Body of pancreas (tissue), 4 donors: ENCODE measurements around the gene ZDHHC21. TPM values are rescaled to one million over a fixed set of nuclear protein-coding genes. Genes with fewer than 3 reads are reported as not detected.
"Not testable (repeated sequence)": the region's sequence is repeated elsewhere in the genome, so short reads cannot be mapped to it uniquely, and the experiment has no call there.

ENCODE experiments used
- ATAC-seq: fragments of 150-250 bp; one replicate; pipeline ENCODE4 v1.9.1; 2016
- DNase-seq, 4 donors: peaks; one replicate each; pipeline ENCODE4 v3.0.0-alpha.2; 2019
- H3K27ac ChIP-seq, 4 donors: fragments of 200-600 bp; sonication (generic); 1 replicate in 3 of 4; 2 replicates in 1 of 4; pipeline versions ENCODE4 v1.5.1 to v1.6.1; 2016 to 2019; ENCODE audit warnings: mild to moderate bottlenecking in 1 of 4, mixed read lengths in 1 of 4, moderate library complexity in 1 of 4
- H3K27me3 ChIP-seq, 2 donors: fragments of 200-600 bp; sonication (generic); one replicate each; pipeline ENCODE4 v1.6.0; 2016; ENCODE audit warnings: mild to moderate bottlenecking in 1 of 2
- H3K36me3 ChIP-seq, 2 donors: fragments of 200-600 bp; sonication (generic); replicated peaks in 1 of 2; 2 replicates each; pipeline ENCODE4 v1.5.1; 2016; ENCODE audit warnings: low read depth in 2 of 2; ENCODE audit not compliant: insufficient read depth in 1 of 2
- H3K4me1 ChIP-seq: fragments of 200-600 bp; sonication (generic); one replicate; pipeline ENCODE4 v1.6.0; 2016
- H3K4me3 ChIP-seq, 2 donors: fragments of 200-600 bp; sonication (generic); 1 replicate in 1 of 2; 2 replicates in 1 of 2; pipeline ENCODE4 v1.5.1; 2016 to 2019
- H3K9me3 ChIP-seq, 3 donors: fragments of 200-600 bp; sonication (generic); 1 replicate in 2 of 3; 2 replicates in 1 of 3; pipeline ENCODE4 v1.5.1; 2016
- CTCF ChIP-seq, 7 experiments: fragments of 450-650 bp in 4 of 7; fragments of 200-600 bp in 3 of 7; sonication (generic) in 3 of 7; IDR thresholded peaks; one replicate each; pipeline ENCODE4 v1.5.1; 2016 to 2019; ENCODE audit warnings: antibody characterized with exemption in 7 of 7
- POLR2A ChIP-seq, 3 donors: fragments of 450-650 bp; IDR thresholded peaks; one replicate each; pipeline ENCODE4 v1.6.1; 2016; ENCODE audit warnings: antibody characterized with exemption in 3 of 3, mild to moderate bottlenecking in 2 of 3
- WGBS, 2 donors: methylation state at CpG; one replicate each; pipeline ENCODE4 v1.1.5; 2017; 5-methylcytosine and 5-hydroxymethylcytosine counted together
- intact Hi-C: fragments of 100-400 bp; cut with DNase I; formaldehyde crosslinking; loops from one replicate; pipeline ENCODE4 v1.15.1; 2023
- total RNA-seq, 2 donors: library from RNA; depleted of rRNA; stranded (reverse); fragments of >200 nt; gene quantifications; one replicate each; pipeline ENCODE4 v1.1.0, GENCODE V29; 2016

Gene ZDHHC21
- total RNA-seq, 2 donors from 2014 or later: 9.6 to 67.6 TPM

- Histone ChIP-seq H3K27ac (no peak overlapping the region), H3K27me3 (no peaks in the 10 kb centered on the region), H3K4me1 (peaks cover 3% of the 10 kb centered on the region), H3K4me3 (no peak overlapping the region), H3K9me3 (no peaks in the 10 kb centered on the region), H3K36me3 (peaks cover 0 to 3% of the 10 kb centered on the region in 2 donors)
- intact Hi-C loops: no loop called here
- TF ChIP-seq POLR2A (IDR thresholded peaks at IDR 0.05) (no peak), CTCF (IDR thresholded peaks at IDR 0.05) (no peak)
- DNase-seq (no peak), ATAC-seq (no peak)
- WGBS, 2 donors: 78 to 82% methylated on average over 2 of the region's 2 CpGs
Measured at GRCh38 chr9:14677396-14677795, 15.8 kb downstream of the ZDHHC21 start.

GRCh38 chr9:14674630-14675029 lies 18.6 kb downstream of the ZDHHC21 start:
- intact Hi-C loops: no loop called here
- Histone ChIP-seq H3K36me3 (peaks cover 0 to 5% of the 10 kb centered on the region in 2 donors), H3K4me3 (no peak overlapping the region), H3K4me1 (peaks cover 3% of the 10 kb centered on the region), H3K9me3 (no peaks in the 10 kb centered on the region), H3K27ac (no peak overlapping the region), H3K27me3 (no peaks in the 10 kb centered on the region)
- no peak for TF ChIP-seq CTCF (IDR thresholded peaks at IDR 0.05)
- TF ChIP-seq POLR2A (IDR thresholded peaks at IDR 0.05): no peak
- DNase-seq: no peak
- WGBS, 2 donors: 32 to 41% methylated on average over 3 of the region's 3 CpGs
- no peak for ATAC-seq

DNA sequence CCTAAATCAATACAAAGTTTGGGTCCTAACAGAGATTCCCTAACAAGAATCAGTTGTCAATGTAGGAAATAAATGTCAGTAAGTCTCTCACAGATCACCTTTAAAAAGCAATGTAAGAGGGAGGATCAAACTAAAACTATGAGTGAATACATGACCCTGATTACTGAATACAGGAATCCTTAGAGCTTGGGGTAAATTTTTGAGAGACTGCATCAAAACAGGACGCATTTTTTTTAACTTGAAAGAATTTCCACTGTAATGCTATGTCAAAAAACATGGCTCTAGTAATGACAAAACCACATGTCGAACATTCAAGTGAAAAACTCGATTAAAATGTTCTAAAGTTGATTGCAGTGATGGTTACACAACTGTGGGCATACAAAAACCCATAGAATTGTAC lies 21.9 kb downstream of the ZDHHC21 start:
- no peak for ATAC-seq
- Histone ChIP-seq H3K27me3 (no peaks in the 10 kb centered on the region), H3K9me3 (no peaks in the 10 kb centered on the region), H3K4me1 (peaks cover 3% of the 10 kb centered on the region), H3K27ac (no peak overlapping the region), H3K4me3 (no peak overlapping the region), H3K36me3 (peaks cover 0 to 5% of the 10 kb centered on the region in 2 donors)
- no peak for TF ChIP-seq POLR2A (IDR thresholded peaks at IDR 0.05)
- intact Hi-C loops: no loop called here
- DNase-seq: no peak
- 81 to 91% methylated on average over 3 of the region's 3 CpGs for WGBS, 2 donors

DNA sequence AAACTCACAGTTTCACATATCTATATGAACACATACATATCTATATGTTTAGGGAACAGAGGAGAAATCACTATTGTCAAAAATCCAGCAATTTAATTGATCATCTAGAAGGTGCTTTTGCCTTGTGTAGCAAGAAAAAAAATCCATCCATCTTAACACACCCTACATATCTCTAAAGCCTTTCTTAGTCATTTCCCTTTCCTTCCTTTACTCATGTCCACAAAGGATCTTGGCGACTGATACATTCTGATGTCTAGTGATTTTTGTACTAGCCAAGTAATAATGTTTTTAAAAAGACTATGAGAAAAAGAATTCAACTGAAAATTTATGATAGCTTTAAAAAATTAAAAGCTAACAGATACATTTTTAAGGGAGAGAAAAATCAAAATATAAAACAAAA lies 22.5 kb downstream of the ZDHHC21 start:
- Histone ChIP-seq H3K36me3 (peaks cover 0 to 5% of the 10 kb centered on the region in 2 donors), H3K4me3 (no peak overlapping the region), H3K4me1 (peaks cover 3% of the 10 kb centered on the region), H3K9me3 (no peaks in the 10 kb centered on the region), H3K27me3 (no peaks in the 10 kb centered on the region), H3K27ac (no peak overlapping the region)
- ATAC-seq: no peak
- no peak for DNase-seq
- WGBS, 2 donors: 31 to 47% methylated on average over 1 of the region's 1 CpG
- intact Hi-C loops: no loop called here
- TF ChIP-seq CTCF (IDR thresholded peaks at IDR 0.05) (no peak), POLR2A (IDR thresholded peaks at IDR 0.05) (no peak)

DNA sequence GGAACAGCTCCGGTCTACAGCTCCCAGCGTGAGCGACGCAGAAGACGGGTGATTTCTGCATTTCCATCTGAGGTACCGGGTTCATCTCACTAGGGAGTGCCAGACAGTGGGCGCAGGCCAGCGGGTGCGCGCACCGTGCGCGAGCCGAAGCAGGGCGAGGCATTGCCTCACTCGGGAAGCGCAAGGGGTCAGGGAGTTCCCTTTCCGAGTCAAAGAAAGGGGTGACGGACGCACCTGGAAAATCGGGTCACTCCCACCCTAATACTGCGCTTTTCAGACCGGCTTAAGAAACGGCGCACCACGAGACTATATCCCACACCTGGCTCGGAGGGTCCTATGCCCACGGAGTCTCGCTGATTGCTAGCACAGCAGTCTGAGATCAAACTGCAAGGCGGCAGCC lies 29.2 kb downstream of the ZDHHC21 start:
- 95 to 98% methylated on average over 6 to 17 of the region's 30 CpGs for WGBS, 2 donors
- H3K36me3 ChIP-seq, H3K9me3 ChIP-seq, H3K27me3 ChIP-seq, DNase-seq, H3K4me3 ChIP-seq, H3K27ac ChIP-seq, H3K4me1 ChIP-seq, ATAC-seq, intact Hi-C loops: not testable (repeated sequence)

- no peak for TF ChIP-seq CTCF (IDR thresholded peaks at IDR 0.05)
- no peak for TF ChIP-seq POLR2A (IDR thresholded peaks at IDR 0.05)
- no peak for DNase-seq
- Histone ChIP-seq H3K9me3 (no peaks in the 10 kb centered on the region), H3K27me3 (no peaks in the 10 kb centered on the region), H3K27ac (no peak overlapping the region), H3K4me3 (no peak overlapping the region), H3K36me3 (no peaks in the 10 kb centered on the region), H3K4me1 (no peaks in the 10 kb centered on the region)
- no peak for ATAC-seq
- 97 to 99% methylated on average over 3 of the region's 3 CpGs for WGBS, 2 donors
- intact Hi-C loops: no loop called here
Measured at GRCh38 chr9:14662060-14662453, 31.2 kb downstream of the ZDHHC21 start.
